NB4 (cell line): Measurements from ENCODE around the gene COL4A6.

ENCODE experiments used
- MAX ChIP-seq: IDR thresholded peaks from 2 replicates; pipeline ENCODE4 v1.6.1; 2011; ENCODE audit warnings: low read depth, low read length
- MYC ChIP-seq: IDR thresholded peaks from 2 replicates; pipeline ENCODE4 v1.6.1; 2011; ENCODE audit warnings: low read depth, low read length

GRCh38 chrX:108439961-108440696, 1.9 kb upstream of the COL4A6 start:
- TF ChIP-seq MAX (no peak), MYC (no peak)
